Mucosa of rectum (tissue), 2 donors: Measurements from ENCODE around the gene PML.

Experiments used
- H3K27ac ChIP-seq, 2 donors: one replicate each; pipeline ENCODE4 v1.7.0; 2013; ENCODE audit warnings: inconsistent platforms in 2 of 2, low read depth in 2 of 2, low read length in 2 of 2
- H3K27me3 ChIP-seq, 2 donors: one replicate each; pipeline ENCODE4 v1.7.0; 2013; ENCODE audit warnings: low read length in 2 of 2; ENCODE audit not compliant: control insufficient read depth in 2 of 2, insufficient read depth in 2 of 2
- H3K36me3 ChIP-seq, 2 donors: one replicate each; pipeline ENCODE4 v1.7.0; 2013; ENCODE audit warnings: low read length in 2 of 2; ENCODE audit not compliant: control insufficient read depth in 2 of 2, insufficient read depth in 2 of 2
- H3K4me1 ChIP-seq, 2 donors: one replicate each; pipeline ENCODE4 v1.7.0; 2013; ENCODE audit warnings: low read length in 2 of 2, mild to moderate bottlenecking in 1 of 2; ENCODE audit not compliant: control insufficient read depth in 2 of 2, insufficient read depth in 2 of 2
- H3K4me3 ChIP-seq, 2 donors: one replicate each; pipeline ENCODE4 v1.7.0; 2013; ENCODE audit warnings: low read length in 2 of 2
- H3K9ac ChIP-seq, 2 donors: one replicate each; pipeline ENCODE4 v1.7.0; 2013; ENCODE audit warnings: low read length in 2 of 2, low read depth in 1 of 2, mild to moderate bottlenecking in 1 of 2
- H3K9me3 ChIP-seq, 2 donors: one replicate each; pipeline ENCODE4 v1.7.0; 2013; ENCODE audit warnings: low read length in 2 of 2; ENCODE audit not compliant: control insufficient read depth in 2 of 2
- donor health status: healthy.
- donor health status: Normal muscosa, but diverticular disease.

PML gene

GRCh38 chr15:74040109-74040850 lies 45.8 kb downstream of the PML start:
- Histone ChIP-seq H3K4me3 (no peak overlapping the region), H3K9ac (no peak overlapping the region), H3K27ac (peak overlapping the region; percentile 68 to 74), H3K27me3 (no peaks in the 10 kb centered on the region), H3K4me1 (peaks cover 0 to 5% of the 10 kb centered on the region in 2 donors), H3K36me3 (peaks cover 6 to 18% of the 10 kb centered on the region in 2 donors), H3K9me3 (no peaks in the 10 kb centered on the region)

GRCh38 chr15:74041311-74041756 lies 46.8 kb downstream of the PML start:
- peaks cover 0 to 5% of the 10 kb centered on the region in 2 donors for H3K4me1 ChIP-seq
- H3K9me3 ChIP-seq, result no peaks in the 10 kb centered on the region
- H3K27ac ChIP-seq, result peak overlapping the region; percentile 68 to 74
- peaks cover 3 to 13% of the 10 kb centered on the region in 2 donors for H3K36me3 ChIP-seq
- H3K4me3 ChIP-seq, result no peak overlapping the region
- H3K27me3 ChIP-seq, result no peaks in the 10 kb centered on the region
- no peak overlapping the region for H3K9ac ChIP-seq

GRCh38 chr15:74041777-74042435 lies 47.4 kb downstream of the PML start:
- Histone ChIP-seq H3K27ac (peak overlapping the region in 1 of 2 donors; percentile 4), H3K9ac (no peak overlapping the region), H3K36me3 (peaks cover 3 to 9% of the 10 kb centered on the region in 2 donors), H3K27me3 (no peaks in the 10 kb centered on the region), H3K4me1 (peaks cover 0 to 5% of the 10 kb centered on the region in 2 donors), H3K4me3 (no peak overlapping the region), H3K9me3 (no peaks in the 10 kb centered on the region)

GRCh38 chr15:74042603-74043424 lies 48.3 kb downstream of the PML start:
- Histone ChIP-seq H3K27me3 (no peaks in the 10 kb centered on the region), H3K4me3 (no peak overlapping the region), H3K36me3 (peaks cover 3 to 5% of the 10 kb centered on the region in 2 donors), H3K9me3 (no peaks in the 10 kb centered on the region), H3K4me1 (peaks cover 0 to 3% of the 10 kb centered on the region in 2 donors), H3K9ac (no peak overlapping the region), H3K27ac (no peak overlapping the region)

GRCh38 chr15:74043425-74044266 lies 49.1 kb downstream of the PML start:
- Histone ChIP-seq H3K9ac (no peak overlapping the region), H3K4me3 (no peak overlapping the region), H3K27ac (peak overlapping the region; percentile 56 to 67), H3K36me3 (peaks cover 3 to 5% of the 10 kb centered on the region in 2 donors), H3K27me3 (no peaks in the 10 kb centered on the region), H3K4me1 (peaks cover 5 to 7% of the 10 kb centered on the region in 2 donors), H3K9me3 (no peaks in the 10 kb centered on the region)

- peaks cover 3 to 5% of the 10 kb centered on the region in 2 donors for H3K36me3 ChIP-seq
- H3K9me3 ChIP-seq, result no peaks in the 10 kb centered on the region
- H3K4me1 ChIP-seq, result peaks cover 5 to 7% of the 10 kb centered on the region in 2 donors
- peak overlapping the region; percentile 56 to 67 for H3K27ac ChIP-seq
- H3K4me3 ChIP-seq, result no peak overlapping the region
- no peaks in the 10 kb centered on the region for H3K27me3 ChIP-seq
- no peak overlapping the region for H3K9ac ChIP-seq
Measured at GRCh38 chr15:74044267-74045110, 50.0 kb downstream of the PML start.

- Histone ChIP-seq H3K9ac (no peak overlapping the region), H3K36me3 (peaks cover 3 to 5% of the 10 kb centered on the region in 2 donors), H3K9me3 (no peaks in the 10 kb centered on the region), H3K27me3 (no peaks in the 10 kb centered on the region), H3K4me3 (no peak overlapping the region), H3K27ac (no peak overlapping the region), H3K4me1 (peaks cover 5 to 7% of the 10 kb centered on the region in 2 donors)
Measured at GRCh38 chr15:74045184-74045583, 50.7 kb downstream of the PML start.

- no peak overlapping the region for H3K9ac ChIP-seq
- H3K9me3 ChIP-seq, result no peaks in the 10 kb centered on the region
- H3K4me1 ChIP-seq, result peaks cover 5 to 9% of the 10 kb centered on the region in 2 donors
- H3K27me3 ChIP-seq, result no peaks in the 10 kb centered on the region
- peaks cover 3 to 5% of the 10 kb centered on the region in 2 donors for H3K36me3 ChIP-seq
- H3K27ac ChIP-seq, result no peak overlapping the region
- no peak overlapping the region for H3K4me3 ChIP-seq
Measured at GRCh38 chr15:74045636-74046274, 51.2 kb downstream of the PML start.
